SK-N-MC (cell line): ENCODE measurements around the gene MEI1.

Experiments used
- DNase-seq: peaks from one replicate; pipeline ENCODE4 v3.0.0-alpha.2; 2011; ENCODE audit warnings: low read depth, low spot score
- H3K27ac ChIP-seq: fragments of 200-600 bp; sonication (generic); 2 replicates; pipeline ENCODE4 v1.5.1; 2016; ENCODE audit warnings: mixed run types
- H3K36me3 ChIP-seq: fragments of 200-600 bp; sonication (generic); 2 replicates; pipeline ENCODE4 v1.6.1; 2017; ENCODE audit warnings: antibody characterized with exemption, low read length, mixed read lengths; ENCODE audit not compliant: insufficient read depth
- H3K4me3 ChIP-seq: fragments of 200-600 bp; sonication (generic); 2 replicates; pipeline ENCODE4 v1.5.1; 2016
- H3K9ac ChIP-seq: fragments of 200-600 bp; sonication (generic); 2 replicates; pipeline ENCODE4 v1.8.0; 2017; ENCODE audit warnings: mixed run types, mixed read lengths; ENCODE audit not compliant: insufficient read length
- H3K9me3 ChIP-seq: fragments of 200-600 bp; sonication (generic); 2 replicates; pipeline ENCODE4 v1.6.1; 2017; ENCODE audit warnings: low read depth, mild to moderate bottlenecking, antibody characterized with exemption, low read length, moderate library complexity, mixed read lengths
- EZH2 ChIP-seq: fragments of 200-600 bp; sonication (generic); IDR thresholded peaks from one replicate; pipeline ENCODE4 v1.6.1; 2017; ENCODE audit warnings: antibody characterized with exemption
- FOXP2 ChIP-seq: optimal IDR thresholded peaks from 2 replicates; pipeline ENCODE3; 2011; ENCODE audit warnings: mild to moderate bottlenecking, moderate library complexity; ENCODE audit not compliant: insufficient read depth; ENCODE audit errors: extremely low read length, control extremely low read depth
- POLR2AphosphoS5 ChIP-seq: IDR thresholded peaks from 2 replicates; pipeline ENCODE4 v1.6.1; 2012; ENCODE audit warnings: mild to moderate bottlenecking, low read depth, low read length, borderline replicate concordance

MEI1 gene

DNA sequence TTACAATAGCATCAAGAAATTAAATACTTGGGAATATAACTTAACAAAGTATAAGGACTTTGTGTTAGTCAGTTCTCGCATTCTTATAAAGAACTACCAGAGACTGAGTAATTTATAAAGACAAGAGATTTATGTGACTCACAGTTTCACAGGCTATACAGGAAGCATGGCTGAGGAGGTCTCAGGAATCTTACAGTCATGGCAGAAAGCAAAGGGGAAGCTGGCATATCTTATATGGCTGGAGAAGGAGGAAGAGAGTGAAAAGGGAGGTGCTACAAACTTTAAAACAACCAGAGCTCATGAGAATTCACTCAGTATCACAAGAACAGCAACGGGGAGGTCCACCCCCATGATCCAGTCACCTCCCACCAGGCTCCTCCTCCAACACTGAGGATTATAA, 69.1 kb downstream of the MEI1 start:
- Histone ChIP-seq H3K36me3 (no peaks in the 10 kb centered on the region), H3K9ac (no peak overlapping the region), H3K9me3 (no peaks in the 10 kb centered on the region), H3K4me3 (no peak overlapping the region), H3K27ac (no peak overlapping the region)
- TF ChIP-seq FOXP2 (no peak), EZH2 (no peak), POLR2AphosphoS5 (no peak)
- DNase-seq, result no peak

DNA sequence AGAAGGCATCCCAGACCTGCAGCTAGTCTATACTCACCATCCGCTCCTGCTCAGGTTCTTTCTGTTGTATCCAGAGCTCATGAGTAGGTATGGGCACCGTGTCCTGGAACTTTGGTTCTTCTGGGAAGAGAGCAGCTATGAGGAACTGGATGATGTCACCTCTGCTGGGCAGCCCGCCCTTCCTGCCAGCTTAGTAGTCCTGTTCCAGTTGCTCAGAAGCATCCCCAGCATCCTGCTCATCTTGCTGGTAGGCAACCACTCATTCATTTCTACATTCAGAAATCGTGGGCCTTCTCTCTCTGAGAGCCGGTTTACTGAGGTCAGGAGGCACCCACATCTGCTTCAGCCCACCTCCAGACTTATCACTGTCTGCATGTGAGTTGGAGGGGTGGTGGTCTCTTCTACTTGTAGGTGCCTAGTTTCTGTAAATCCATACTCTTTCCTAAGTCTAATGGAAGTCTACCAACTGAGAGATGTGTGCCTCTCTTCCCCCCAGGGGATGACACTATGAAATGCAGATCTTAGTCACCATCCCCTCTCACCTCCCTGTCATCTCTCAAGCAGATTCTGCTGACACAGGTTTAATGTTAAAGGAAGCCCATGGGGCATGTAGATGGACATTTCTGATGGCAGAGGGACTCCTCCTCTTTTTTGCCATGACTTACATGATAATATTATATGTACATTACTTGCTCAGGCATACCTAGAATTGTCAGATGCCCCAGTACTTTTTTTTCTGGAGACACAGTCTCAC, 71.6 kb downstream of the MEI1 start:
- TF ChIP-seq FOXP2, result no peak
- no peak for TF ChIP-seq EZH2
- no peak for TF ChIP-seq POLR2AphosphoS5

DNA sequence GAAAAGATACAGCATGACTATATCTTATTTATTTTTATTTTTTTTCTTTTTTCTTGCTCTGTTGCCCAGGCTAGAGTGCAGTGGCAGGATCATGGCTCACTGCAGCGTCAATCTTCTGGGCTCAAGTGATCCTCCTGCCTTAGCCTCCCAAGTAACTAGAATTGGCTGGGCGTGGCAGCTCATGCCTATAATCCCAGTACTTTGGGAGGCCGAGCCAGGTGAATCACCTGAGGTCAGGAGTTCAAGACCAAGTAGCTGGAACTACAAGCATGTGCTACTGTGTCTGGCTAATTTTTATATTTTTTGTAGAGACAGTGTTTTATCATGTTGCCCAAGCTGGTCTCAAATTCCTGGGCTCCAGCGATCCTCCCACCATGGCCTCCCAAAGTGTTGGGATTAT, 72.9 kb downstream of the MEI1 start:
- DNase-seq, result no peak
- H3K9me3 ChIP-seq, result no peaks in the 10 kb centered on the region
- no peak for TF ChIP-seq POLR2AphosphoS5
- H3K4me3 ChIP-seq, result no peak overlapping the region
- no peak overlapping the region for H3K27ac ChIP-seq
- no peak overlapping the region for H3K9ac ChIP-seq
- H3K36me3 ChIP-seq, result no peaks in the 10 kb centered on the region

More for the DNA sequence above, 71.6 kb downstream of the MEI1 start:
- no peak overlapping the region for H3K27ac ChIP-seq
- no peak overlapping the region for H3K4me3 ChIP-seq
- no peak for DNase-seq
- H3K36me3 ChIP-seq, result no peaks in the 10 kb centered on the region
- H3K9me3 ChIP-seq, result no peaks in the 10 kb centered on the region
- H3K9ac ChIP-seq, result no peak overlapping the region

DNA sequence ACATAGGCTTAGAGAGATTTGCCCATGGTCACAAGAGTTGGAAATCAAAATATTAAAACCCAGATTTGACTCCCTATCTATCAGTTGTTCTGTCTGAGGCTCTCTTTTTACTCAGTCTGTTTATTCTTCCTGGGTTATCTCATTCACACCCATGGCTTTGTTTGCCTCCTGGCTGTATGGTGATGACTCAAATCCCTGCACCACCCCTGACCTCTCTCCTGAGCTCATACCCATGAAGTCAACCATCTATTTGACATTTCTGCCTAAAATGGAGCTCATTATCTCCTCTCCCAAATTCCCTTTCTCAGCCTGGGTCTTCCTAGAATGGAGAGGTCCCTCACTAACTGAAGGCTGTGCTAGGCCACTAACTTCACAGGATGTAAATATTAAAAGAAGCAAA, 73.3 kb downstream of the MEI1 start:
- no peak overlapping the region for H3K27ac ChIP-seq
- no peaks in the 10 kb centered on the region for H3K36me3 ChIP-seq
- H3K4me3 ChIP-seq, result no peak overlapping the region
- no peaks in the 10 kb centered on the region for H3K9me3 ChIP-seq
- no peak overlapping the region for H3K9ac ChIP-seq
- DNase-seq, result no peak
- TF ChIP-seq POLR2AphosphoS5, result no peak

DNA sequence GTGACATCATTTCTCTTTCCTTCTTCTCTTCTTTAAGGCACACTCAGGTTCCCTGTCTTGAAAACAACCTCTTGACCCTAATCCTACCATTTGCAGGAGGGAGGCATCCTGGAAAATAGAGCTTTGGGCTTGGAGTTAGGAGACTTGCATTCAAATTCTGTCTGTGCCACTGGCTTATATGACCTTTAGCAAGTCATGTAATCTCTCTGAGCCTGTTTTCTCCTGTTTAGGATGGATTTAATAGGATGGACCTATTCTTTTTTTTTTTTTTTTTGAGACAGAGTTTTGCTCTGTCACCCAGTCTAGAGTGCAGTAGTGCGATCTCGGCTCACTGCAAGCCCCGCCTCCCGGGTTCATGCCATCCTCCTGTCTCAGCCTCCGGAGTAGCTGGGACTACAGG, 76.0 kb downstream of the MEI1 start:
- TF ChIP-seq POLR2AphosphoS5, result no peak
- no peak for TF ChIP-seq FOXP2
- no peak for TF ChIP-seq EZH2
- no peak overlapping the region for H3K4me3 ChIP-seq

DNA sequence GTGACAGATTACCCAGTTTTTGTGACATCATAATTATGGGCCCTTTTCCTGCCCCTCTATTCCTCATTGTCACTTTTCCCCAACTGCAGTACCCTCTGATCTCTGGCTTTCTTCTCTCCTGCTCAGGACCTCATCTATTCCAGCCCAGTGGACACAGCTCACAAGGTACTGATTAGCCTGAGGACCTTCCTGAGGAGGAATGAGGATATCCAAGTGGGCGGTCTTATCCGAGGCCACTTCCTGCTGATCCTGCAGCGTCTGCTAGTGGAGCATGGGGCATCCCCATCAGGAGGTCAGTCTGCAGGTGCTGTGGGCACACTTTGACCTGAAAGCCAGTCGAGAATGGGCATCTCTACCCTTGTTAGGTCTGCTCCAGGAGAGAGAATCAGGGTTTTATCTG, 76.7 kb downstream of the MEI1 start:
- Histone ChIP-seq H3K36me3 (no peaks in the 10 kb centered on the region), H3K4me3 (no peak overlapping the region), H3K27ac (no peak overlapping the region), H3K9ac (no peak overlapping the region), H3K9me3 (no peaks in the 10 kb centered on the region)
- no peak for DNase-seq
- TF ChIP-seq POLR2AphosphoS5, result no peak
- no peak for TF ChIP-seq FOXP2
- no peak for TF ChIP-seq EZH2

More for the DNA sequence above, 76.0 kb downstream of the MEI1 start:
- DNase-seq, result no peak
- H3K27ac ChIP-seq, result no peak overlapping the region
- H3K36me3 ChIP-seq, result no peaks in the 10 kb centered on the region
- no peak overlapping the region for H3K9ac ChIP-seq
- H3K9me3 ChIP-seq, result no peaks in the 10 kb centered on the region

DNA sequence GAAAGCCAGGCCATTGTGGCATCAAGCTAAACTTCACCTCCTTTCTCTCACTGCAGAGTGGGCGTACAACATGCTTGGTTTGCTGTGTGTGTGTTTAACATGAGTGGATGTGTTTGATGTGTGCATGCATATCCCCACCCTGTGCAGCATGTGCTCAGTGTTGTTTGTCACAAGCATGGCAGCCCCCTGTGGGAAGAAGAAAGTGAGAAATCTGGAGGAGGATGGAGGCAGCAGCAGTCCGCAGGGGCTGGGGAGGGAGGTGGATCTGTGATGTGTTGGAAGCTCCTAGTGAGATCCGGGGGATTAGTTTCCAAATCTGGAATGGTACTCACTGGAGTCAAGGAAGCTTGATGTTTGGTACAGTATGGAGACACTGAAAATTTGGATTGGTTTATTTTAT, 77.1 kb downstream of the MEI1 start:
- TF ChIP-seq POLR2AphosphoS5 (no peak), FOXP2 (no peak), EZH2 (no peak)
- H3K9ac ChIP-seq, result no peak overlapping the region
- no peaks in the 10 kb centered on the region for H3K9me3 ChIP-seq
- no peak overlapping the region for H3K27ac ChIP-seq
- DNase-seq, result no peak
- no peaks in the 10 kb centered on the region for H3K36me3 ChIP-seq
- H3K4me3 ChIP-seq, result no peak overlapping the region

DNA sequence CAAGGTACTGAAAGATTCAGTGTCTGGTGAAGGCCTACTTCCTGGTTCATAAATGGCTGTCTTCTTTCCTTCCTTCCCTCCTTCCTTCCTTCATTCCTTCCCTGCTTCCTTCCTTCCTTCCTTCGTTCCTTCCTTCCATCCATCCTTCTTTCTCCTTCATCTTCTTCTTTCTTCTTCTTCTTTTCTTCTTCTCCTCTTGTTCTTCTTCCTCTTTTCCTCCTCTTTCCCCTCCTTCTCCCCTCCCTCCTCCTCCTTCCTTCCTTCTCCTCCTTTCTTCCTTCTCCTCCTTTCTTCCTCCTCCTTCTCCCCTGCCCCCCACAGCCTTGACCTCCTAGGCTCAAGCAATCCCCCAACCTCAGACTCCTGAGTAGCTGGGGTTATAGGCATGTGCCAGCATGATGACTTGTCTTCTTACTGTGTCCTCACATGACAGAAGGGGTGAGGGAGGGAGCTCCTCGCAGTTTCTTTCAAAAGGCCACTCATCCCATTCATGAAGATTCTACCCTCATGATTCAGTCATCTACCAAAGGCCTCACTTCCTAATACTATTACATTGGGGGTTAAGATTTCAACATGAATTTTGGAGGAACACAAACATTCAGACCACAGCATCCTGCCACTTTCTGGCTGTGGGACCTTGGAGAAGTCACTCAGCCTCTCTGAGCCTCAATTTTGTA, 78.6 kb downstream of the MEI1 start:
- Histone ChIP-seq H3K4me3 (no peak overlapping the region), H3K27ac (no peak overlapping the region), H3K9me3 (no peaks in the 10 kb centered on the region), H3K9ac (no peak overlapping the region), H3K36me3 (no peaks in the 10 kb centered on the region)
- TF ChIP-seq FOXP2 (no peak), POLR2AphosphoS5 (no peak), EZH2 (no peak)
- DNase-seq, result no peak

DNA sequence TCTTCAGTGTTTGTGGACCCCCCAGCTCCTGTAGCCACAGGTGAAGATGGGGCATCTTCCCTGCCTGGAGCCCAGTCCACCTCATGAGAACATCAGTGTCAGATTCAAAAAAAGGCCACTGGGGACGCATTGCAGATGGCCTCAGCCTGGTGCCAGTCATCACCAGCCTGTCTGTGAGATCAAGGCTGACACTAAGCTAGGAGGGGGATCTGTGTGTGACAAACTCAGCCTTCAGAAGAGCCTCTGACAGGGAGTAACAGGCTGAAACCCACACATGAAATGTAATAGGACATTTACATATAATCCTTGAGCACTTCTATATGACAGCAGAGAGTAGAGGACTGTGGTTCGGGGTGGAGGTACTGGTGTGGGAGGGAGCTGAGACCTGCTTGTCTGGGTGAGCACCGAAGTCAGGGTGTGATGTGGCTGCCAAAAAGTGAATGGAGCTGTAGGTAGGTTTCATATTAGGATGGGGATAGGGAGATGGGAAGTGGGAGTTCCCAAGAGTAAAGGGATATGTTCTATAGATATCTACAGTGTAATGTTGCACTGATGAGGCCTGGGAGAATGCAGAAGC, 80.7 kb downstream of the MEI1 start:
- no peak overlapping the region for H3K27ac ChIP-seq
- H3K36me3 ChIP-seq, result no peaks in the 10 kb centered on the region
- H3K9me3 ChIP-seq, result no peaks in the 10 kb centered on the region
- no peak for TF ChIP-seq FOXP2
- no peak for TF ChIP-seq EZH2
- TF ChIP-seq POLR2AphosphoS5, result no peak
- no peak for DNase-seq
- no peak overlapping the region for H3K4me3 ChIP-seq
- H3K9ac ChIP-seq, result no peak overlapping the region
